Thoracic aorta (tissue), 2 donors: ENCODE results near the gene HEATR5A. TPM values are rescaled to one million over a fixed set of nuclear protein-coding genes. Genes with fewer than 3 reads are reported as not detected.
"Not testable (repeated sequence)": the region's sequence is repeated elsewhere in the genome, so short reads cannot be mapped to it uniquely, and the experiment has no call there.

Source experiments
- ATAC-seq: fragments of 150-250 bp; one replicate; pipeline ENCODE4 v1.8.0; 2017; ENCODE audit warnings: low read depth; ENCODE audit not compliant: insufficient number of reproducible peaks, low FRiP score
- DNase-seq: peaks from one replicate; pipeline ENCODE4 v3.0.0-alpha.2; 2020; ENCODE audit warnings: low spot score
- H3K27ac ChIP-seq, 2 donors: fragments of 200-600 bp; sonication (generic); 1 replicate in 1 of 2; 2 replicates in 1 of 2; pipeline ENCODE4 v1.5.1; 2016; ENCODE audit warnings: mild to moderate bottlenecking in 2 of 2, moderate library complexity in 2 of 2
- H3K27me3 ChIP-seq: fragments of 200-600 bp; sonication (generic); replicated peaks from 2 replicates; pipeline ENCODE4 v1.6.0; 2016; ENCODE audit warnings: mild to moderate bottlenecking; ENCODE audit not compliant: insufficient read depth
- H3K36me3 ChIP-seq: fragments of 200-600 bp; sonication (generic); one replicate; pipeline ENCODE4 v1.5.1; 2016
- H3K4me1 ChIP-seq, 2 donors: fragments of 200-600 bp; sonication (generic); 1 replicate in 1 of 2; 2 replicates in 1 of 2; pipeline versions ENCODE4 v1.5.1 to v1.6.0; 2016; ENCODE audit warnings: low read depth in 2 of 2, mild to moderate bottlenecking in 1 of 2; ENCODE audit not compliant: control insufficient read depth in 1 of 2
- H3K4me3 ChIP-seq: fragments of 200-600 bp; sonication (generic); 2 replicates; pipeline ENCODE4 v1.5.1; 2016; ENCODE audit warnings: mild to moderate bottlenecking
- H3K9me3 ChIP-seq: fragments of 200-600 bp; sonication (generic); 2 replicates; pipeline ENCODE4 v1.5.1; 2016
- total RNA-seq, 2 donors: library from RNA; depleted of rRNA; stranded (reverse); fragments of >200 nt; gene quantifications; one replicate each; pipeline versions ENCODE4 v1.1.0 to v1.2.3, GENCODE V29; 2016
- TF ChIP-seq, protein P1 (sequence below): fragments of 200-600 bp; sonication (generic); IDR thresholded peaks from one replicate; pipeline ENCODE4 v1.5.1; 2019; ENCODE audit warnings: antibody characterized with exemption

HEATR5A gene
- total RNA-seq, 2 donors from 2014 or later, result 39.1 to 43.6 TPM

GRCh38 chr14:31280132-31280870, 140.0 kb downstream of the HEATR5A start:
- DNase-seq, result no peak
- TF ChIP-seq, protein P1, sequence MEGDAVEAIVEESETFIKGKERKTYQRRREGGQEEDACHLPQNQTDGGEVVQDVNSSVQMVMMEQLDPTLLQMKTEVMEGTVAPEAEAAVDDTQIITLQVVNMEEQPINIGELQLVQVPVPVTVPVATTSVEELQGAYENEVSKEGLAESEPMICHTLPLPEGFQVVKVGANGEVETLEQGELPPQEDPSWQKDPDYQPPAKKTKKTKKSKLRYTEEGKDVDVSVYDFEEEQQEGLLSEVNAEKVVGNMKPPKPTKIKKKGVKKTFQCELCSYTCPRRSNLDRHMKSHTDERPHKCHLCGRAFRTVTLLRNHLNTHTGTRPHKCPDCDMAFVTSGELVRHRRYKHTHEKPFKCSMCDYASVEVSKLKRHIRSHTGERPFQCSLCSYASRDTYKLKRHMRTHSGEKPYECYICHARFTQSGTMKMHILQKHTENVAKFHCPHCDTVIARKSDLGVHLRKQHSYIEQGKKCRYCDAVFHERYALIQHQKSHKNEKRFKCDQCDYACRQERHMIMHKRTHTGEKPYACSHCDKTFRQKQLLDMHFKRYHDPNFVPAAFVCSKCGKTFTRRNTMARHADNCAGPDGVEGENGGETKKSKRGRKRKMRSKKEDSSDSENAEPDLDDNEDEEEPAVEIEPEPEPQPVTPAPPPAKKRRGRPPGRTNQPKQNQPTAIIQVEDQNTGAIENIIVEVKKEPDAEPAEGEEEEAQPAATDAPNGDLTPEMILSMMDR, result no peak
- no peak for ATAC-seq
- Histone ChIP-seq H3K4me3 (no peak overlapping the region), H3K36me3 (no peaks in the 10 kb centered on the region), H3K27me3 (no peaks in the 10 kb centered on the region), H3K4me1 (peaks cover 11 to 16% of the 10 kb centered on the region in 2 donors), H3K9me3 (no peaks in the 10 kb centered on the region), H3K27ac (no peak overlapping the region)

DNA sequence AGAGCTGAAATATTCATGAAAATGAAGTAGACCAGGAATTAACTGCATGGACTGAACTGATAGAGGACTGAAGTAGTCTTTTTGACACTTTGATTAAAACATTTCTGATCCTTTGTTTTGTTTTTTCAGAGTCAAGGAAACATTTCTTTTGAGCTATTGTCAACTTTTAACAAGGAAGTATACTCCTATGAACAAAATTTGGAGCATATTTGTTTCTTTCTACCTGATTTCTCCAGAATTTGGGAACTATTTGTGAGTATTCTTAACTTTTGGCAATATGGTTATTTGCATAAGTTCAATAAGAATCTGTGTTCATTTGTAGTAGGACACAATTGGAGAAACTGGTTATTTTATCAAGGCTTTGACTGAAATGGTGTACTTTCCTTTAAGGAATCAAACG, 141.5 kb downstream of the HEATR5A start:
- TF ChIP-seq, protein P1, result no peak
- Histone ChIP-seq H3K36me3 (no peaks in the 10 kb centered on the region), H3K9me3 (no peaks in the 10 kb centered on the region), H3K27ac (no peak overlapping the region), H3K27me3 (no peaks in the 10 kb centered on the region), H3K4me1 (peaks cover 5 to 9% of the 10 kb centered on the region in 2 donors), H3K4me3 (no peak overlapping the region)
- ATAC-seq (no peak), DNase-seq (no peak)

DNA sequence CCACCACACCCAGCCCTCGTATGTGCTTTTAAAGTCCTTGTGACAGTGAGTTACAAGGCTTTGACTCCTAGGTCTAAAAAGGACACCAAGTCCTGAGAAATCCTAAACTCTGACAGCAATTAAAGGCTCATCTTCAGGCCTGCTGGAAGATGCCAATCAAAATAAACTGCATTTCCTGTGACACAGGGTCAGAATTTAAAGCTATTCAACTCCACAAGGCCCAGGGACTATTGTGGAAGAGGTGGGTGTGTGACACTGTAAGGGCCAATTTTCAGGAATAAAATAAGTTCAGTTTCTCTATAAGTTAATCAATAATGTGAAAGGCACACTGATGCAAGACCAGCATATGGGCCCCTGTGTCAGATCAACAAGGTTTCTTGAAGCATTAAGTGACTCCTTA, 143.3 kb downstream of the HEATR5A start:
- ATAC-seq (no peak), DNase-seq (no peak)
- H3K36me3 ChIP-seq, result no peaks in the 10 kb centered on the region
- H3K9me3 ChIP-seq, result no peaks in the 10 kb centered on the region
- TF ChIP-seq, protein P1, result no peak
- H3K4me3 ChIP-seq, result no peak overlapping the region
- H3K4me1 ChIP-seq, result no peaks in the 10 kb centered on the region
- H3K27me3 ChIP-seq, result no peaks in the 10 kb centered on the region
- no peak overlapping the region for H3K27ac ChIP-seq

- not testable (repeated sequence) for H3K27me3 ChIP-seq, DNase-seq, ATAC-seq, H3K9me3 ChIP-seq, H3K4me3 ChIP-seq, H3K36me3 ChIP-seq, H3K4me1 ChIP-seq, H3K27ac ChIP-seq
These were observed 143.9 kb downstream of the HEATR5A start for GRCh38 chr14:31276417-31276816.

GRCh38 chr14:31275731-31276130, 144.6 kb downstream of the HEATR5A start:
- no peak for ATAC-seq
- H3K4me1 ChIP-seq, result no peaks in the 10 kb centered on the region
- no peaks in the 10 kb centered on the region for H3K36me3 ChIP-seq
- TF ChIP-seq, protein P1, result no peak
- no peak overlapping the region for H3K27ac ChIP-seq
- H3K4me3 ChIP-seq, result no peak overlapping the region
- H3K27me3 ChIP-seq, result no peaks in the 10 kb centered on the region
- DNase-seq, result no peak
- H3K9me3 ChIP-seq, result no peaks in the 10 kb centered on the region

DNA sequence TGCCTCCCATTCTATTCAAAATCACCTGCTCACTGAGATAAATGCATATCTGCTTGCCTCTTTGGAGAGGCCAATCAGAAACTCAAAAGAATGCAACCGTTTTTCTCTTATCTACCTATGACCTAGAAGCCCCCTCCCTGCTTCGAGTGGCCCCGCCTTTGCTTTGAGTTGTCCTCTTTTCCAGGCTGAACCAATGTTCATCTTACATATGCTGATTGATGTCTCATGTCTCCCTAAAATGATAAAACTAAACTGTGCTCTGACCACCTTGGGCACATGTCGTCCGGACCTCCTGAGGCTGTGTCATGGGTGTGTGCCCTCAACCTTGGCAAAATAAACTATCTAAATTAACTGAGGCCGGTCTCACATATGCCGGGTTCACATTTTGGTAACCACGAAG, 148.7 kb downstream of the HEATR5A start:
- Histone ChIP-seq H3K9me3 (no peaks in the 10 kb centered on the region), H3K4me1 (no peaks in the 10 kb centered on the region), H3K36me3 (no peaks in the 10 kb centered on the region), H3K4me3 (no peak overlapping the region), H3K27me3 (no peaks in the 10 kb centered on the region), H3K27ac (no peak overlapping the region)
- TF ChIP-seq, protein P1, result no peak
- ATAC-seq (no peak), DNase-seq (no peak)
